SK-N-SH (cell line): Measurements from ENCODE around the gene DHCR24. TPM values are rescaled to one million over a fixed set of nuclear protein-coding genes. Genes with fewer than 3 reads are reported as not detected.

Source experiments
- CTCF ChIA-PET: fragments of 300-600, 350-600 bp; formaldehyde crosslinking; extraction: SDS; loops from one replicate; lab custom pipeline; 2021; lab: Yijun Ruan, JAX
- POLR2A ChIA-PET: fragments of 350-600 bp; sonication (Branson Sonifier 250); formaldehyde crosslinking; extraction: SDS; loops from one replicate; lab custom pipeline; 2020; ENCODE audit warnings: antibody characterized with exemption, inconsistent platforms; lab: Yijun Ruan, JAX
- DNase-seq: peaks from one replicate; pipeline ENCODE4 v3.0.0; 2012
- H2AFZ ChIP-seq: fragments of 200-600 bp; sonication (generic); 2 replicates; pipeline ENCODE4 v1.8.1; 2016; ENCODE audit warnings: antibody characterized with exemption, mild to moderate bottlenecking, low read depth
- H3F3A ChIP-seq: fragments of 200-600 bp; sonication (generic); replicated peaks from 2 replicates; pipeline ENCODE3; 2016; ENCODE audit warnings: antibody characterized with exemption, mild to moderate bottlenecking; ENCODE audit not compliant: insufficient read depth
- H3K27ac ChIP-seq, 2 experiments: fragments of 200-500 bp in 1 of 2; fragments of 200-600 bp in 1 of 2; sonication (Bioruptor generic) in 1 of 2; sonication (generic), shearing (Covaris generic) in 1 of 2; 2 replicates each; pipeline versions ENCODE4 v1.5.1 to v1.6.1; 2014 to 2016; ENCODE audit warnings: low read depth in 2 of 2, inconsistent platforms in 1 of 2, low read length in 1 of 2, mild to moderate bottlenecking in 1 of 2, mixed read lengths in 1 of 2
- H3K27me3 ChIP-seq: fragments of 200-600 bp; sonication (generic), shearing (Covaris generic); 2 replicates; pipeline ENCODE4 v1.6.1; 2016; ENCODE audit warnings: mixed run types; ENCODE audit not compliant: insufficient read depth
- H3K36me3 ChIP-seq, 2 experiments: fragments of 200-500 bp in 1 of 2; fragments of 200-600 bp in 1 of 2; sonication (Bioruptor generic) in 1 of 2; sonication (generic) in 1 of 2; replicated peaks in 1 of 2; 2 replicates each; pipeline versions ENCODE3 to v1.5.1; 2014 to 2016; ENCODE audit warnings: low read length in 1 of 2, mild to moderate bottlenecking in 1 of 2; ENCODE audit not compliant: insufficient read depth in 2 of 2, control insufficient read depth in 1 of 2
- H3K4me1 ChIP-seq, 2 experiments: fragments of 200-500 bp in 1 of 2; fragments of 200-600 bp in 1 of 2; sonication (Bioruptor generic) in 1 of 2; sonication (generic), shearing (Covaris generic) in 1 of 2; 2 replicates each; pipeline versions ENCODE4 v1.5.1 to v1.6.1; 2014 to 2016; ENCODE audit warnings: low read depth in 1 of 2, low read length in 1 of 2, mixed run types in 1 of 2; ENCODE audit not compliant: insufficient read depth in 2 of 2, control insufficient read depth in 1 of 2
- H3K4me2 ChIP-seq: fragments of 200-600 bp; sonication (generic), shearing (Covaris generic); 2 replicates; pipeline ENCODE4 v1.6.1; 2017; ENCODE audit warnings: mixed run types
- H3K4me3 ChIP-seq, 2 experiments: fragments of 200-500 bp in 1 of 2; fragments of 200-600 bp in 1 of 2; sonication (Bioruptor generic) in 1 of 2; sonication (generic), shearing (Covaris generic) in 1 of 2; 2 replicates each; pipeline versions ENCODE4 v1.5.1 to v1.8.1; 2014 to 2016; ENCODE audit warnings: low read depth in 2 of 2, inconsistent platforms in 1 of 2, low read length in 1 of 2, mild to moderate bottlenecking in 1 of 2, mixed read lengths in 1 of 2, moderate library complexity in 1 of 2
- H3K79me2 ChIP-seq: fragments of 200-600 bp; sonication (generic); 2 replicates; pipeline ENCODE4 v1.8.1; 2017; ENCODE audit warnings: mild to moderate bottlenecking; ENCODE audit not compliant: insufficient read depth
- H3K9ac ChIP-seq: fragments of 200-600 bp; sonication (generic); 2 replicates; pipeline ENCODE4 v1.6.1; 2017; ENCODE audit warnings: mixed run types
- H3K9me2 ChIP-seq: fragments of 200-600 bp; sonication (generic); 2 replicates; pipeline ENCODE4 v1.6.1; 2017; ENCODE audit warnings: mixed run types
- H3K9me3 ChIP-seq: fragments of 200-600 bp; sonication (generic); 2 replicates; pipeline ENCODE4 v1.6.1; 2017; ENCODE audit warnings: mixed run types, mild to moderate bottlenecking, moderate library complexity
- H4K20me1 ChIP-seq: fragments of 200-600 bp; sonication (generic); 2 replicates; pipeline ENCODE4 v1.6.1; 2017; ENCODE audit warnings: mild to moderate bottlenecking, mixed run types; ENCODE audit not compliant: insufficient read depth
- CHD2 ChIP-seq: fragments of 150-350 bp; IDR thresholded peaks from 2 replicates; pipeline ENCODE4 v1.6.1; 2018; ENCODE audit warnings: low read length; ENCODE audit not compliant: partially characterized antibody
- EP300 ChIP-seq, 2 experiments: IDR thresholded peaks; 2 replicates each; pipeline versions ENCODE4 v1.4.0 to v1.6.1; 2012; ENCODE audit warnings: borderline replicate concordance in 1 of 2, low read depth in 1 of 2, low read length in 1 of 2
- FOSL2 ChIP-seq: IDR thresholded peaks from 2 replicates; pipeline ENCODE4 v1.4.0; 2012; ENCODE audit warnings: low read depth, mild to moderate bottlenecking, moderate library complexity, borderline replicate concordance
- FOXM1 ChIP-seq: IDR thresholded peaks from 2 replicates; pipeline ENCODE4 v1.4.0; 2012; ENCODE audit warnings: low read depth, mild to moderate bottlenecking
- GABPA ChIP-seq: IDR thresholded peaks from 2 replicates; pipeline ENCODE4 v1.4.0; 2012; ENCODE audit warnings: low read depth, mild to moderate bottlenecking
- IRF3 ChIP-seq: fragments of 150-350 bp; IDR thresholded peaks from 2 replicates; pipeline ENCODE4 v1.6.1; 2016; ENCODE audit warnings: mild to moderate bottlenecking, low read depth, low read length
- JUND ChIP-seq: IDR thresholded peaks from 2 replicates; pipeline ENCODE4 v1.4.0; 2012
- MAX ChIP-seq: IDR thresholded peaks from 2 replicates; pipeline ENCODE4 v1.4.0; 2012; ENCODE audit warnings: low read depth
- MXI1 ChIP-seq: IDR thresholded peaks from 2 replicates; pipeline ENCODE4 v1.6.1; 2012; ENCODE audit warnings: mild to moderate bottlenecking, low read depth, low read length, improper control_type of control experiment
- PBX3 ChIP-seq: IDR thresholded peaks from 2 replicates; pipeline ENCODE4; 2012
- POLR2AphosphoS5 ChIP-seq: IDR thresholded peaks from 2 replicates; pipeline ENCODE4 v1.6.1; 2012; ENCODE audit warnings: low read depth, low read length
- RCOR1 ChIP-seq: fragments of 150-350 bp; IDR thresholded peaks from 2 replicates; pipeline ENCODE4 v1.6.1; 2017; ENCODE audit warnings: antibody characterized with exemption, low read length
- REST ChIP-seq: IDR thresholded peaks from 2 replicates; pipeline ENCODE4 v1.6.1; 2012; ENCODE audit warnings: mild to moderate bottlenecking, low read depth, low read length, moderate library complexity
- RFX5 ChIP-seq: IDR thresholded peaks from 2 replicates; pipeline ENCODE4 v1.6.1; 2012; ENCODE audit warnings: mild to moderate bottlenecking, improper control_type of control experiment, low read length
- SIN3A ChIP-seq: IDR thresholded peaks from 2 replicates; pipeline ENCODE4 v1.6.1; 2012; ENCODE audit warnings: low read depth, mild to moderate bottlenecking, low read length, moderate library complexity, borderline replicate concordance
- TAF1 ChIP-seq: IDR thresholded peaks from 2 replicates; pipeline ENCODE4 v1.6.1; 2012; ENCODE audit warnings: low read depth, mild to moderate bottlenecking, low read length, moderate library complexity, borderline replicate concordance
- TEAD4 ChIP-seq: IDR thresholded peaks from 2 replicates; pipeline ENCODE4 v1.4.0; 2012; ENCODE audit warnings: mild to moderate bottlenecking, borderline replicate concordance; ENCODE audit not compliant: insufficient read depth
- USF1 ChIP-seq: IDR thresholded peaks from 2 replicates; pipeline ENCODE4 v1.4.0; 2012; ENCODE audit warnings: low read depth, borderline replicate concordance
- USF2 ChIP-seq: fragments of 150-350 bp; IDR thresholded peaks from 2 replicates; pipeline ENCODE4 v1.6.1; 2017; ENCODE audit warnings: antibody characterized with exemption, low read length, low read depth, borderline replicate concordance
- YY1 ChIP-seq: IDR thresholded peaks from 2 replicates; pipeline ENCODE4 v1.4.0; 2012; ENCODE audit warnings: low read depth, mild to moderate bottlenecking
- WGBS: methylation state at CpG from one replicate; pipeline ENCODE4 v1.1.6; 2017; ENCODE audit warnings: low lambda C conversion rate; 5-methylcytosine and 5-hydroxymethylcytosine counted together
- polyA plus RNA-seq, 3 experiments: library from polyadenylated mRNA; depleted of rRNA; stranded (reverse); fragments of >200 nt; gene quantifications; 2 replicates each; pipeline ENCODE4 v1.2.3, GENCODE V29; 2012

Gene DHCR24
- polyA plus RNA-seq, 1 of the 3 experiments (the other 2 are of a cell fraction): 4.3 TPM

- ChIA-PET POLR2A (no interaction called here), CTCF (no interaction called here)
- TF ChIP-seq GABPA: no peak
- no peak for TF ChIP-seq FOXM1
- no peak for TF ChIP-seq CHD2
- TF ChIP-seq USF1: no peak
- no peak for TF ChIP-seq SIN3A
- TF ChIP-seq RCOR1: no peak
- TF ChIP-seq YY1: no peak
- no peak for TF ChIP-seq USF2
- TF ChIP-seq IRF3: no peak
- no peak for TF ChIP-seq RFX5
- no peak for TF ChIP-seq PBX3
- TF ChIP-seq MAX: no peak
- TF ChIP-seq JUND: no peak
- no peak for TF ChIP-seq MXI1
- TF ChIP-seq REST: no peak
- no peak for TF ChIP-seq POLR2AphosphoS5
- TF ChIP-seq EP300 (IDR thresholded peaks at IDR 0.05; ENCODE audit: borderline replicate concordance in 1 of 2, low read depth in 1 of 2, low read length in 1 of 2): no peak
- TF ChIP-seq FOSL2: no peak
- no peak for TF ChIP-seq TAF1
- no peak for TF ChIP-seq TEAD4
- Histone ChIP-seq H2AFZ (no peak overlapping the region), H3F3A (no peaks in the 10 kb centered on the region), H3K27ac (no peak overlapping the region), H3K27me3 (no peaks in the 10 kb centered on the region), H3K4me2 (no peak overlapping the region), H3K36me3 (no peaks in the 10 kb centered on the region), H3K9ac (no peak overlapping the region), H3K79me2 (no peaks in the 10 kb centered on the region), H3K9me3 (no peaks in the 10 kb centered on the region), H4K20me1 (no peaks in the 10 kb centered on the region), H3K4me3 (no peak overlapping the region), H3K9me2 (no peaks in the 10 kb centered on the region), H3K4me1 (no peaks in the 10 kb centered on the region)
- 70% methylated on average over 8 of the region's 8 CpGs for WGBS
- DNase-seq: no peak
These were observed 50.4 kb downstream of the DHCR24 start for GRCh38 chr1:54836594-54836993.
